ENCODE measurements around the gene POLE.
A peak's percentile ranks its signal among the peaks of the same experiment; 100 is the strongest.

POLE gene

DNA sequence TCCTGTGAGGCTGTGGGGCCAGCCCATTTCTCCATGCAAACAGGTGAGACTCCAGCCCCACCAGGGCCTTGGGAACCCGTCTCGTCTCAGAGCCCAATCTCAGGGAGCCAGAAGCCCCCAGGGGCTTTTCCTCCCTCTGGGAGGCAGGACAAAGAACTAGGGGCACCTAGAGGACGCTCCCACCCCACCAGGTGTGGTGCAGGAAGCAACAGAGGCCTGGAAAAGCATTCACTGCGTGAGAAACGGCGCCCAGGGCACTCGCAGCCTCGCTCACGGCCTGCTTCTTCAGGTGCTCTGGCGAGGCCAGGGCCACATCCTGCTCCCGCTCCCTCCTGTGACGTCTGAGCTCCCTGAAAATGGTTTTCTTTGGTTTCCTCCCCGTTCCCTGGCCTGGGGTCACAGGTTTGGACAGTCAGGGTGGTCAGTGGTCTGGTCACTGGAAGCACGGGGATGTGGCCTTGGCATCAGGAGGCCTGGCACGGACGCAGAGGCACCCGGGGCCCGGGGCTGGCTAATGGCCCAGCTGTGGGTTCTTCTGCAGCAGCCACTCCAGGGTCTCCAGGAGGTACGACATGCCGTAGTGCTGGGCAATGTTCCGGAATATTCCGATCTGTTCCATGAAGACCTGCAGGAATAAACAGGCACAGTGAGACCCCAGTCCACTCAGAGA, 62.8 kb downstream of the POLE start:
- DNase-seq: no peak

DNA sequence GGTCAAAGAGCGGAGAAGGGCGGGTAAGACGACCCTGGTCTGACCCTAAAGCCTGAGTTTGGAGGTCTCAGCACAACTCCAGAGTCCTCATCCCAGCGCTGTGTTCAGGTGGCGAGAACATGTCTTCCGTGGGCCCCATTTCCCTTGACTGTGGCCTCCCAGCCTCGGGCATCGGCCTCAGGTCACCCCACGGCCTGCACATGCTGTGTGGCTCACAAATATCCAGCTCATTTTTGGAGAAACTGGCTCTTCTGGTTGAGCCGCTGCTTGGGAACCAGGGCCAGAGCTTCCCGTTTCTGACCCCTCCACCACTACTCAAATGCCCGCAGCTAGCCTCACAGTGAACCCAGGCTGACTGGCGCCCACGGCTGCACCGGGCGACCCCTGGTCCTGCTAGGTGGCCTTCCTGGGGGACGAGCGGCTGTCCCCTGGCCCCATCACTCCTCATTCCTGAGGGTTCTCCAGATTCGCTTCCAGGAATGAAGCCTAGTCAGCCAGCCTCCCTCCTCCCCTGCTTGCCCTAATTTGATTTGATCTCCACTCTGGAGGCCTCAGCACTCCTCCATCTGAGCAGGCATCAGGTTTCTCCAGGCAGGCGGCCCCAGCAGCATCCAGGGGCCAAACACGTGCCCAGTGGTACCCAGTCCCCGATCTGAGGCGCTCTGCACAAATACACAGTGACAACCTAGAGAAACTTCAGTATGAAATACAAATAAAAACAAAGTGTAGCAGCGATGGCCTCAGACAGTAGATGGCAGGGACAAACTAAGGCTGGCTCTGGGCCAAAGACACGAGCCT, 63.9 kb downstream of the POLE start:
- DNase-seq: no peak

DNA sequence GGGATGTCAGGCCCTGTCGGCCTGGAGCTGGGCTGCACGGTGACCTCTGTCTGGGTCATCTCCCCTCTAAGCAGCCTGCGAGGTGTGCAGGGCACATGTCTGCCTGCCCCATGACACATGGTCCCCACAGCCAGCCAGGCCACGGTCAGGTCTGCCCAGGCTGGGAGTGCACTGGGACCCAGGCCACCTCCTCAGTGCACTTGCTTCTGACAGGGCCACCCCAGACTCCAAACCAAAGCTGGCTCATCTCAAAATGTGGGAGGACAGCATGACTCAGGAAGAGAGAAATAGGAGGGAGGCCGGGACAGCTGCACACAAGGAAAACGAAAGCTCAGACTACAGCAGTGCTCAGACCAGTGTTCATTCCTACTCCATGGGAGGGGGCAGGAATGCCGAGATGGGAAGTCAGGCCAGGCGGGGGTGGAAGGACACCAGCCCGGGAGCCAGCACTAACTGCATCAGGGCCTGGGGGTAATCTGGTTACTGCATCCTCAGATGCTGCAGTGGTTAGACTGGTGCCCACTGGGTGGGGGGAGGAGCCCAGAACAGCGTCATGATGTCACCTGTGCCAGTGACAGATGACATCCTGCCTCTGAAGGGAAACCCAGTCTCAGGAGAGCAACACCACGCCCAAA, 64.6 kb downstream of the POLE start:
- peak; percentile 31 for DNase-seq

DNA sequence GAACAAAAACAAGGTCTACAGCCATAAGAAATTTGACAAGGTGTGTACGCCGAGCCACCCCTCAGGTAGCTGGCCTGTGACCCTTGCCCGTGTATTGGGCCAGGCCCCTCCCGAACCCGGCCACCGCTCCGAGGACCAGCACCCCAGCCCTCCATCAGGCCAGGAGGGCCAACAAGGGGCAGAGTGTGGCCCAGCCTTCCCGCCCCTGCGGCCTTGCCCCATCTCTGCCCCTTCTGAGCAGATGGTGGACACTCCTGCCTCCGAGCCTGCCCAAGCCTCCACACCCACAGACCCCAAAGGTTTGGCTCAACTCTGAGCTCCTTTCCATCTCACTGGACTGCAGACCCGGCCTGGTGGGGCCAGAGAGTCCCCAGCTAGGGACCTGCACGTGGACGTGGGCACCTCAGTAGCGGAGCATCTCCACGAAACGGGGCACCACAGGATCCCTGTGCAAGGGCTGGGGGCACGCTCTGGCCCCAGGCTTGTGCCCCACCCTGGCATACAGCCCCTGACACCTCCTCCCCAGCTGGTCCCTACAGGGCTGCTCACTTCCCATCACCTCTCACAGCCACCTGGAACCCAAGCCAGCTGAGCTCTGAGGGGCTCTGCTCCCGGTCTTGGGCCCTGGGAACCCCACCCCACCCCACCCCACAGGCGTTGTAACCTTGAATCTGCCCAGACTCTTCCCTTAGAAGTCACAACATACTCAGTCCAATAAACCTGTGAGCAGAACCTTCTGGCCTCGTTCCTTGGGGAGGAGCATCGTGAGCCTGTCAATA, 65.3 kb downstream of the POLE start:
- no peak for DNase-seq

GRCh38 chr12:132620899-132621656, 66.1 kb downstream of the POLE start:
- DNase-seq: no peak

DNA sequence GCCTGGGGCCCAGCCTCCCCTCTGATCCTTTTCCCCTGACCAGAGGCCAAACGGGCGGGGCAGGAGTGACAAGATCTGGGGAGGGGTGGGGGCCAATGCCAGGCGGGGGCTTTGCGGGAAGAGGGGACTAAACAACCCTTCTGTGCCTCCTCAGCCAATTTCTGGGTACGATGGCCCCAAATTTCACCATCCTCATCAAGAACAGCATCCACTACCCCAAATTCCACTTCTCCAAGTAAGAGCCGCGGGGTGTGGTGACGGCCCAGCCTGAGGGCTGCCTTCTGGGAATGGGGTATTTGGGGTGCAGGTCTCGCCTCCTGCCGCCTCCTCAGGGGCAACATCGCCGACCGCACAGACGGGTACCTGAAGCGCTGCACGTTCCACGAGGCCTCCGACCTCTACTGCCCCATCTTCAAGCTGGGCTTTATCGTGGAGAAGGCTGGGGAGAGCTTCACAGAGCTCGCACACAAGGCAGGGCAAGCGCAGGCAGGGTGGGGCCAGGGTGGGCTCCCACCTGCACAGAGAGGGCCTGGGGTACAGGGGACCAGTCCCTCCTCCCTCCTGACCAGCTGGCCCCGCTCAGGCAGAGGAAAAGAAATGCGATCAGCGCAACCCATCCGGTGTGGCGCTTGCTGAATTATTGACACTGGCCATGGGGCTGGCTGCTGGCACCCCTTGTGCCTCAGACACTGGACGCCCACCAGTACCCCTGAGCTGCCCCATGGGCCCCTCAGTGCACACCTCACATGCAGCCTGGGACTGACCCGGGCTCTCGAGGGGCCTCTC, 66.8 kb downstream of the POLE start:
- DNase-seq: no peak

DNA sequence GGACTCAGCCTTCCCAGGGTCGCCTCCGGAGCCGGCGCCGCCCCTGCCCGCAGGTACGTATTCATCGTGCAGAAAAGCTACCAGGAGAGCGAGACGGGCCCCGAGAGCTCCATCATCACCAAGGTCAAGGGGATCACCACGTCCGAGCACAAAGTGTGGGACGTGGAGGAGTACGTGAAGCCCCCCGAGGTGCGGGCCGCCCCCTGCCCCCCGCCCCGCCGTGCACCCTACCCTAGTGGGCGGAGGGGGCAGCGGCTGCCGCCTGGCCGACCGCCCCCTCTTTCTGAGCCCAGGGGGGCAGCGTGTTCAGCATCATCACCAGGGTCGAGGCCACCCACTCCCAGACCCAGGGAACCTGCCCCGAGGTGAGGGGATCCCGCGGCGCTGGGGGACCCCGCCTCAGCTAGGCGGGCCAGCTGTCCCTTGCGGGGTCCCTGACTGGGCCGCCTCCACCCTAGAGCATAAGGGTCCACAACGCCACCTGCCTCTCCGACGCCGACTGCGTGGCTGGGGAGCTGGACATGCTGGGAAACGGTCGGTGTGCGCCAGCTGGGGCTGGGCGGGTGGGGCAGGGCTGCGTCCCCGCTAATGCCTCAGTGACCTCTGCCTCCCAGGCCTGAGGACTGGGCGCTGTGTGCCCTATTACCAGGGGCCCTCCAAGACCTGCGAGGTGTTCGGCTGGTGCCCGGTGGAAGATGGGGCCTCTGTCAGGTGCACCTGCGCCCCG, 67.6 kb downstream of the POLE start:
- DNase-seq: no peak

GRCh38 chr12:132619071-132619385, 68.1 kb downstream of the POLE start:
- no peak for DNase-seq

GRCh38 chr12:132618683-132619043, 68.5 kb downstream of the POLE start, which contains the start of gene P2RX2:
P2RX2 (plus strand) TSS chr12:132618776; CDS start chr12:132618817, 41 bp downstream.
- DNase-seq: no peak

GRCh38 chr12:132617822-132618682, 69.1 kb downstream of the POLE start:
- DNase-seq: no peak

- no peak for DNase-seq
These were observed 69.9 kb downstream of the POLE start for GRCh38 chr12:132617135-132617701.

- DNase-seq: no peak
These were observed 71.5 kb downstream of the POLE start for GRCh38 chr12:132615579-132616038.

DNA sequence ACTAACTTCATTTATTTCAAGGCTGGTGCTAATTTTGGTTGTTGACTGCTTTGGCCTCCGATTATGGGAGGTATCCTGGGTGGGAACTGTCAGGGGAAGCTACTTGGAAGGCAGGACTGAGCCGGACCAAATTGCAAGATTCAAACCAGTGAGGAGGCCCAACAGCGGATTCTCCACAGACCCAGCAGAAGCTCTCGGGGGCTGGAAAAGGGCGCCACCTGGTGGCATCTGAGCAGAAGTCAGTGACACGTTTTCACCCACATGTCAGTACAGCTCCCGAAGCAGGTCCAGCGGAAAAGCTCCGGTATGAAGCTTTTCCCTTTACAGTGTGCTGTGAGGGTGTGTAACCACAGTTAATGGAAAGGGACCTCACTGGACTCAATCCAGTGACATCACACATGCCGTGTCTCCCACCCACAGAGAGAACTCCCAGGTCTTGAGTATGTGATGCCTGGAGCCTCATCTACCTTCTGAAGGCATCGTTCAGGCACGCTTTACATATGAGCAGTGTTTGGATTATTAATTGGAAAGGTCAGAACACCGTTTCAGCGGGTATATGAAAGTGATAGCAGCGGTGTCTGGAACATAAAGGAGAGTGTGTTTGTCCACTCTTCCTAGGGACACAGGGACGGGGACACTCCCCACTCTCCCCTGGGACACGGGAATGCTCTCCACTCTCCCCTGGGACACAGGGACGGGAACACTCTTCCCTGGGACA, 72.1 kb downstream of the POLE start:
- peak; percentile 89 for DNase-seq

GRCh38 chr12:132614029-132614428, 73.1 kb downstream of the POLE start:
- no peak for DNase-seq

DNA sequence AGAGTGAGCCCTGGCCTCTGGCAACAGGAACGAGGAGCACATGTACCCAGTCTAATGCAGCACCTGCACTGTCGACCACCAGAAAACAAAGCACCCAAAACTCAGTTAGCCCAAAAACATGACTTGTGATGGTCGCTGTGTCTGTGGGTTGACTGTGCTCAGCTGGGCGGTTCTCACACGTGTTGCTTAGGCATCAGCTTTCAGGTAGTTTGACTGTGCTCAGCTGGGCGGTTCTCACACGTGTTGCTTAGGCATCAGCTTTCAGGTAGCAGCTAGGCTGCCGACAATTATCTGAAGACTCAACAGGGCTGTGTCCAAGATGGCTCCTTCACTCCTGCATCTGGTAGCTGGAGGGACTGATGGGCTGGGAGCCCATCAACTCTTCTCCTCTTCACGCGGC, 75.5 kb downstream of the POLE start:
- DNase-seq: no peak

- no peak for DNase-seq
These were observed 76.1 kb downstream of the POLE start for GRCh38 chr12:132610866-132611602.

DNA sequence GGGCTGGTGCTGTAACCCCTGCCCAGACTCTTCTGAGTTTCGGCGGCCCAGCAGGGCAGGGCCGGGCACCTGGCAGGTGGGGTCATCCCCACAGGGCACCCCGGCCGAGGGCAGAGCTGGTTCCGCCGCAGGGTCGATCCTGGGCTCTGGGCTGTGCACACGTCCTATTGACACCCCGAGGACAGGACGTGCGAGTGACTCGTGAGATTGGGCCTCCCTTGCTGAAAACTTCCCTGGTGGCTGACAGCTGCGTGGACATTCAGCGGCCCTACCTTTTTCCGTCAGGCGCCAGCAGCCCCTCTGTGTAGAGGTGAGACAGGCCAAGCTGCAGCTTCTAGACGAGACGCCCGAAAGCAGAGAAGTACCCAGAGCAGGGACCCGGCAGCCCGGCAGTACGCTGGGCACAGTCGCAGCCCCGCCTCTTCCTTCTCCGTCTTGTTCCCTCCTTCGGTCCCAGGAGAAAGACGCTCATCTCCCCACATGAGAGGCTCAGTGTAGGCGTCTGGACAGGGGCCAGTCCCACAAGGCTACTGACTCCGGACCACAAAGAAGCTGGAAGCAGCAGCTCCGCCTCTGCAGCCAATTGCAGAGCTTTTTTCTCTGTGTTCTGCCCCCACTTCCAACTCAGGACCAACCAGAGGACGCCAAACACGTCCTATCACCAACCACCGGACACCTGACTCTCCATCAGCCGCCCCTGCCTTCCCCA, 76.9 kb downstream of the POLE start, which contains the start of gene LRCOL1:
Gene LRCOL1 (minus strand): TSS at position 532 of the 709 bp plus-strand sequence. CDS start 4,331 bp downstream, outside the sequence.
- peak; percentile 60 for DNase-seq

Measured in suppressor macrophage treated with lipopolysaccharide for 4 hours (primary cell).